TTC549 (cell line): ENCODE measurements around the gene HPS1.

Experiments
- FAIRE-seq: peaks from 2 replicates; lab custom pipeline; 2012; peaks lifted over from hg19 to GRCh38; lab: Jason Lieb, UNC

Gene HPS1

GRCh38 chr10:98463976-98464754, 17.4 kb upstream of the HPS1 start:
- no peak for FAIRE-seq

DNA sequence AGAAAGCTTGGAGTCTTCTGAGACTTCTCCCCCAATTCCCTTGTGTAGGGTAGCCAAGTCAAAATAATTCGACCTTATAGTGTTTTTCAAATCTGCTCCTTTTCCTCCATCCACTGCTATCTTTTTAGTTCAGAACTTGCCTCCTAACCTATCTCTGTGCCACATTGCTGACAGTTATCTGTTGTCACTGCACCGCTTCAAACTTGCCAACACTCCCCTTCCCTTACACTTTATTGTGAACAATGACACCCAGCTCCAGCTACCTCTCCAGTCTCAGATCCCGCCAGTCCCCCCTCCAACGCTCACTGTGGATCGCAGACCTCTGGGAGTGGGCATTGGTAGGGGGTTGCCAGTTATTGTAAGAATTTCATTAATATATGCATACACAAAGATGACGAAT, 16.3 kb upstream of the HPS1 start:
- FAIRE-seq = no peak

DNA sequence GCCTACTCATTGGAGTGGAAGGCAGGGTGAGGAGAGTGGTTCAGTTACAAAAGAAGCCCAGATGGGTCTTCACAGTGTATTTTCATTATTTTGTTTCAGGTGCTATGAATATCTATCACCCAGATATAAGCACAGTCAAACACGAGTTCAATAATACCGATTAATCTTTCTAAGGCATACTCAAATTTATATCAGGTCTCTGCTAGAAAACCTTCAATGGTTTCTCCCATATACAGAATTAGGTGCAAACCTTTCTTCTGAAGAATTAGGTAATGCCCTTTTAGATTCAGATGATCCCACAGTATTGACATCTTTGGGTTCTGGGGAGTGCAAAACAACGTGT, 14.7 kb upstream of the HPS1 start:
- no peak for FAIRE-seq

DNA sequence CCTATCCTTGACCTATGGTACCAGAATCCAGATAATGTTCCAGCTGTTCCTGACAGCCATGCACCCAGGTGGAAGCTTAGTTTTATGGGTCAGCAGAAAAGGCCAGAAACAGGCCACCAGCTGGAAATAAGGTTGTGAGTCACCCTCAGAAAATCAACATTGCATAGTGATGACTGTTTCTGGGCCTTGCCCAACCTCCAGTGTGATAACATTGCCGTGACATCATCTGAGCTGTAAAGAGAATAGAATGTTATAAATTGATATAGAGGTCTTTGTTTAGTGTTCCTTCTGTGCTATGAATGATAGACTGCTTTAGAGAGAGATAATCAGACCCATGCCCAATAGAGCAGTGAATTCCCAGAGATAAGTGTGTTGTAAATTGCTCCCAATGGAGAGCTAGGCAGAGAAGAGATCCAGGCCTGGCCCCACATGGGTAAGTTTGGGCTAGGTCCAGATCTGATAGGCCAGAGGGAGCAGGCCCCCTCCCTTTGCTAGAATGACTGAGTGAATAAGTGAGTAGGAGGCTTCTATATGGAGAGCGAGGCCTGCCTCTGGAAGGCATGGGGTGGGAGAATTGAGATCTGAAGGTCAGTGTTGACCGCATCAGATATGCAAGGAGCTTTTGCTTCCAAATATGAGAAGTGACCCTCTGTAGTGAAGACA, 14.2 kb upstream of the HPS1 start:
- FAIRE-seq = no peak

DNA sequence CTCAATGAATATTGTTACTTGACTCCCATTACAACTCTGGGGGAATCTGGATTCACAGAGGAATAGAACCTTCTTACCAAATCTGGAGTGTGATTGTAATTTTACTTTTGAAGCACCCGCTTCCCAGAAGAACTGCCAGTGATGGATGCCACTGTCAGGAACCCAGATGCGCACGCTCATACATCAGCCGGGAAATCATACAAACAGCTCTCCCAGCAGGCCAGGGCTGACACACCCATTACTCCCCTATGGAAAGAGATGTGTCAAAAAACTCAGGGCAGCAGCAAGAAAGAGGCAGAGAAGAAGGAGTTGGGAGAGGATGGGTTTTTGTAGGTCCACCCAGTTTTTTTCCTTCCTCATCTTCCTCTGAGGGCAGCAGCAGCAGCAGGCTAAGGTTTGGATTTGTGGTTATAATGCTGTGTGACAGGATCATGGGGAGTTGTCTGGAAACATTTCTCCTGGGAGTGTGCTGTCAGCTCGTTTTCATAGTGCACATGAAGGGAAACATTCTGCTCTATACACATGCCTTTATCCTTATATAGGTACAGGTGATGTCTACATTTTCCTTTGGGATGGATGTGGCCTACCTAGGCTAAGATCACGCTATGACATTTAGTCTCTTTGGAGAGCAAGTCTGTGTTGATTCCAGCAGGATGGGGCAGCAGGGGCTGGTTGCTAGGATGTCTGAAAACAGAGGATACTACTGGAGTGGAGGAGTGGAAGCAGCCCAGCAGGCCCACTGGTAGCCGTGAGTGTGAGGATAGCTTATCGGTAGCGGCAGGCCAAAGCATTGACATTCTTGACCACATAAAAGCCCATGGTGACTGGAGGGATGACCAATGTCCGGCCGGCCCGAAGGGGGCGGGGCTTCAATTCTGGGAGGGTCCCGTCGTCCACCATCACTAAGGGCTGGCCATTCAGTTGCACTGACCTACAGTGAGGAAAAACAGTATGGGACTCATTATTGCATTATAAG, 12.4 kb upstream of the HPS1 start:
- FAIRE-seq = no peak

DNA sequence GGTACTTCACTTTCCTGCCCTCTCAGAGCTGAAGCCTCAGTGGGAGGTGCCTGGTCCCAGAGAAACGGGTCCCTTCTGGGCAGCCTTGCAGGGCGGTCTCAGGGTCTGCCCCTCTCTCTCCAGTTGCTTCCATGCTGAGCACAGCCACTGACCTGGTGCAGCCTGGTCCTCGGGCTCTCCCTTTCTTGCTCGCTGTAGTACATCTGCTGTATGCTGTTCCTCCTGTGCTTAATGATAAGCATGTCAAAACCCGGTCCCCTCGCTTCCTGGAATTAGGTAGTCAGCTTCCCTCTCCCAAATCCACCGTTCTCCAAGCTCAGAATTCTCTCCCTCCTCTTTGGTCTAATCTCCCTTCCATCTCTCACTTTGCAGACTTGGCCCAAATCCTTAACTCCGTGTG, 11.0 kb upstream of the HPS1 start:
- FAIRE-seq = no peak

DNA sequence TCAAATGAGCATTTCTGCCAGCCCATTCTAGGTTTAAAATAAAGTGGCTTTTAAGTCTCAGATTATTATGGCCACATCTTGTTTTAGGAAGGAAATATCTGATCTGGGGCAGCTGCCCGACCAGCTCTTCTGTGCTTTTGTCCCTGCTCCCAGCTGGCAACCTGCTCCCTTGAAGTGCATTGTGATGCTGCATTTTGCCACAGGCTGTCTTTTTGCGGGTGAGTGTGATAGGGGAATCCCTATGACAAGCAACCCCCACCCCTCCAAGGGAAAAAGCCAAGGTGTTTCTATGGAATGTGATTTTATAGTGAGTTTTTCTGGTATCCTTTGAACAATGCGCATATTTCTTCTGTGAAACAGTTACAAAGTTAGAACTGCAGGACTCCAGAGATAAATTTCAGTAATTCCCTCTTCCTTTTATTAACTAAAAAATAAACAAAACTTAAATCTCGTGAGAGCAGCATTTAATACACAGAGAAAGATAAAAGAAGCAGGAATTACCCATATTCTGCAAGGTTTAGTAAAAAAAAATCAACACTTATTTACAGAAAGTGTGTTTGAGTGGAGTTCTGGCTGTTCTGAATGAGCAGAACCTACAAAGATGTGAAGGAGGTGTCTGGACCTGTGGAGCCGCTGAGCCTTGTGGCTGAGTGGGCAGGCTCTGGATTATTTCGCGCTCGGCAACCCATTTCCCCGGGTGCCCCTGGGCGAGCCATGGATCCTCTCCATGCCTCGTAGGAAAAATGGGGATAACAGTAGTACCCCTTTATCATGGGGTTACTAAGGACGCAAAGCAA, 10.1 kb upstream of the HPS1 start:
- no peak for FAIRE-seq

DNA sequence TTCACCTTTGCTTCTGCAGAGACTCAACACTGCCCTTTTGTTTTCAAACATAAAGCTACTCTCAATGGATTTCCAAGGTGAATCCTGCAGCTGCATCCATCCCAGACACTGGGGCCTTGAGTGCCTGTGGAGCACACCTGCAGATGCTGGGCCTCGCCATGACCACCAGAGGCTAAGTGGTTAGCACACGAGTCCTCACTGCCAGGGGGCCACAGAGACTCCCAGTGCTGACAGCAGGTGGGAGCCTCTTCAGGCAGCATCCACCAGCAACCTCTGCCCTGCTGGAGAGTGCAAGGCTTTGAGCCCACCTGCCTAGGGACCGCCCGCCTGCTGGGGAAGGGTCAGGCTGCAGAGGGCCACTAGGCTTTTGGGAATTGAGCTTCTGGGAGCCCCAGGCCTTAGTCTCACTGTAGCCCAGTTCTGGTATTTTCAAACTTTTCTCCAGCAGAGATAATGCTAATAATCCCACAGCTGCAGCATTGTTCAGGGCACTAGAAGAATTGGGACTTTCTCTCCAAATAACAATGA, 9.4 kb upstream of the HPS1 start:
- FAIRE-seq = no peak

DNA sequence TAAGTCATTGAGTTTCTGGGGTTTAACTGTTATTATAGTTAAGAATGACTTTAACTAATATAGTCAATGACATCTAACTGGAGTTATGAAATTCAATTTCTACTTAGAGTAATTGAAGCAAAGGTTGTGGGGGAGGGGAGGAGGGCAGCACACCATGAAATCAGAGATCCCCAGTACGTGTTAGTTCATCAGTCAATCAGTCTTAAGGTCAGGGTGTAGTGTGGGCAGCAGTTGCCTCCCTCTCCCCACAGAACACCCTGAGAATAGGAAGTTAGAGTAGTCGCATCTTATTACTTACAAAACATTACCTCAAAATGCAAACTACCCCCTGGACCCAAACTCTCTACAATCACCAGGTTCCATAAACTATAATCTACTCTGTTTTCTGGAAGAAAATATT, 7.0 kb upstream of the HPS1 start:
- FAIRE-seq = no peak

DNA sequence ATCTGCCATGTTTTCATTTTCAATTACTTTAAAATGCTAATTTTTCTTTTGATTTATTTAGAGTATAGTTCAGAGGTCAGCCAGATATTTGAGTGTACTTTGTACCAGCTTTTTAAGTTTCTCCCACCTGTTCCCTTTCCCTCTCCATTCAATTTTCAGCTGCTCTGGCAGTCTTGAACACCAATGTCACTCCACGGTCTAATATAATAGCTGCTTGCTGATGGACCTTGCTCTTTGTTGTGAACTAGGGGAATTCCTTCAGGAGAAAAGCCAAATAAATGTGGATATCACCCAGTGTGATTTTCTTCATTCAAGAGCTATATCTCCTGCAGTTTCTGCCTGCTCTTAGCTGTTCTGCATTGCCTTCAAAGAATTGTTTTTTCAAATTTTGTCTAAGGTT, 3.9 kb upstream of the HPS1 start:
- FAIRE-seq = no peak

- FAIRE-seq = no peak
Observed at GRCh38 chr10:98449287-98449686, 2.6 kb upstream of the HPS1 start.

GRCh38 chr10:98446151-98446660, 529 bp downstream of the HPS1 start:
- no peak for FAIRE-seq

DNA sequence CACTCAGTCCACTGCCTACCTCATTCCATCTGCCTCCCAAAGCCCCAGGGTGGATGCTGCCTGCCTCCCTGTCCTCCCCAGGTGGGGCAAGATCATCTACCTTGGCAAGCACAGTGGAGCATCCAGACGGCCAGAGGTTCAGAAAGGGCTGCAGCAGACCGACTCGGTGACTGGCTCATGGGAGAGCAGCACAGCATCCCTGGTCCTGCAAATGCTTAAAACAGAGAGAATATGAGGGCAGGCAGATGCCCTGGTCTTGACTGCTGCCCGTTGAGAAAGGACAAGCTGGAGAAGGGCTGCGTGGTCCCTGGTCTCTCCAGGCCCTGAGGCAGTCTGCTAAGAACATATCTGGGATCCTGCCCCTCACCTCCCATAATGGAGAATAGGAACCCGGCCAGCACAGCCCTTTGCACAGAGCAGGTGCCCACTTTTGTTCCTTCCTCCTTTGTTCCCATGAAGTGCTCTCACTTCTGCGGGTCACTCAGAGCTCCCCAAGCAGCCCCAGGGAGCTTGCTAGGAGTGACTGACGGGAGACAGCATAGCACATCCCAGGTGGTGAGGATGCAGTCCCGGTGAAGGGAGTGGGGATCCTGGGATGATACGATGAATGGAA, 1.4 kb downstream of the HPS1 start:
- no peak for FAIRE-seq

DNA sequence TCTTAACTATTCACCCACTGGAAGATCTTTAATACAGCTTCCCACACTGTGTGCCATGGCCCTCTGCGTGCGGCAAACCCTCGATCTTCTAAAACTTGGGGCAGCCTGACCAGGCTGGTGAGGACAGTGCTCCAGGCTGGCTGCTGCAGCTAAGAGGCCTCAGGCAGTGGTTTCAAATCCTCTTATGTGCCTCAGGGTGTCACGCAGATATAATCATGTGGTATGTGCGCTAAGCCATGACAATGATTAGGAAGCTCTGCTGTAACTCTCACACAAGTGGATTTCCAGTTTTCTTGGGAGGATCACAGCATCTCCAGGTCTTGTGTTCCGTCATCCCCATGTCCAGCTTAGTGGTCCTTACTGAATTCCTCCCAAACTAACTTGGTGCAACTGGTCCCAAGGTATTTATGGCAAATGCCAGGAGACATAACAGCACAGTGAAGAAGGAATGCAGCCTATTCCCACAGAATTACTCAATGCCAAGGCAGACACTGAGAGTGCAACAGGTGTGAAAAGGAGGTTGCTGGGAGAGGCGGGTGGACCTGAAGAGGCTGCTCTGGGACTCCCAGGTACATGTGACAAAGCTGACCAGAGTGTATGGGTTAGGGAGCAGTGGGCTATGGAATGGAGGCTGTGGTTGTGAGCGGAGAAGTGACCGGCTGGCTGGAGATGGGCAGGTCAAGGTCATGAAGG, 2.3 kb downstream of the HPS1 start:
- FAIRE-seq = no peak

DNA sequence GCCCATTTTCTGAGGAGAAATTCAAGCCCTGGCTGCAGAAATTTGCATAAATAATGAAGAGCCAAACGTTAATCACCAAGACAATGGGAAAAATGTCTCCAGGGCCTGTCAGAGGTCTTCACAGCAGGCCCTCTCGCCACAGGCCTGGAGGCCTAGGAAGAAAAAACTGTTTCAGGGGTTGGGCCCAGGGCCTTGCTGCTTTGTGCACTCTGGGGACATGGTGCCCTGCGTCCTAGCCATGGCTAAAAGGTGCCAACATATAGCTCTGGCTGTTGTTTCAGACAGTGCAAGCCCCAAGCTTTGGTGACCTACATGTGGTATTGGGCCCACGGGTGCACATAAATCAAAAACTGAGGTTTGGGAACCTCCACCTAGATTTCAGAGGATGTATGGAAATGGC, 8.0 kb downstream of the HPS1 start:
- no peak for FAIRE-seq

GRCh38 chr10:98436704-98437103, 10.0 kb downstream of the HPS1 start:
- no peak for FAIRE-seq

DNA sequence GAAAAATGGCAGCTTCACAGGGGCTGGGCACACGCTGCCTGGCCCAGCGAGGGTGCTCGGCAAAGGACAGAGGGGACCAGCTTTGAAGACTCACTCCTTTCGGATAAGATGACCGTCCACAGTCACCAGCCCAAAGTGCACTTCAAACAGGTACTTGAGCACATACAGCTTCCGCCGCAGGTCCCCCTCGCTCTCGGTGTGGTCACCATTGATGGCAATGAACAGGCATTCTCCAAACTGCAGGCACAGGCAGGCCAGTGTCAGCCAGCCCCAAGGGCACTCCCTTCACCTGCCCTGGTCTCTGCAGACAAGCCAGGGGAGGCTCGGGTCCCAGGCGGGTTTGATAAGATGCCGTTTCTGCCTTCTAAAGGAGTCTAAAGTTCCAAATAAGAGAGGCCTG, 11.6 kb downstream of the HPS1 start:
- no peak for FAIRE-seq

- FAIRE-seq = no peak
Observed at GRCh38 chr10:98433881-98434732, 12.6 kb downstream of the HPS1 start.

DNA sequence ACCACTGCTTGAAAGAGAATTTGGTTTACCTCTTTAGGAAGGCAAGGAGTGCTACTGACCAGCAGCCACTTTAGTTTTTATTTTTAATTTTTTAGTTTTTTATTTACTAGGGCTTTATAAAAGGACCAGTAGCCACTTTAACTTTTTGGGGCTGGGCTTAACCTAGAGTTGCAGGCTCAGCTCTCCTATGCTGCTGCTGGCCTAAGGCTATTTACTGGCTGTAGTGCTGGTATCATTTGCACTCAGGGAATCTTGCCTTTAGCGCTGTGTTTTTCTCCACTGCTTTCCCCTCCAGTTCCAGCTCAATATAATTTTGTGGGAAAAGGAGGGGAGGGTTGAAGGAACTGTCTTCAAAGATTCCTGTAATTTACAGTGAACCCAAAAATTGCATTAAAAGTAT, 13.4 kb downstream of the HPS1 start:
- FAIRE-seq = no peak

DNA sequence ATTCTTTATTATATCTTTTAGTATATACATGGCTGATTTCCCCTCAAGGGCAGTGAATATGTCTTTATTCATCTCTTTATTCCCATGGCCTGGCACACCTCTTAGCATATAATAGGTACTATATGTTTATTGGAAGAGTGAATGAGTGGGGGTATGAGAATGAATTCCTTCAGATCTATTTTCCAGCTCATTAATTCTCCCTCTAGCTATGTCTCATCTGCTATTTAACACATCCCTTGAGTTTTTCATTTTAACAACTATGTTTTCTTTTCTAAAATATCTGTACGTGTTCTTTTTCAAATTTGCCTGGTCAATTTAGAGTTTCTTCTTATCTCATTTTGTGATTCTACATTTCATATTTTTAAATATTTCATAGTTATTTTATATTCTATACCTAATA, 14.4 kb downstream of the HPS1 start:
- no peak for FAIRE-seq
